Measurements from ENCODE around the gene ST6GALNAC2.

The ST6GALNAC2 gene

DNA sequence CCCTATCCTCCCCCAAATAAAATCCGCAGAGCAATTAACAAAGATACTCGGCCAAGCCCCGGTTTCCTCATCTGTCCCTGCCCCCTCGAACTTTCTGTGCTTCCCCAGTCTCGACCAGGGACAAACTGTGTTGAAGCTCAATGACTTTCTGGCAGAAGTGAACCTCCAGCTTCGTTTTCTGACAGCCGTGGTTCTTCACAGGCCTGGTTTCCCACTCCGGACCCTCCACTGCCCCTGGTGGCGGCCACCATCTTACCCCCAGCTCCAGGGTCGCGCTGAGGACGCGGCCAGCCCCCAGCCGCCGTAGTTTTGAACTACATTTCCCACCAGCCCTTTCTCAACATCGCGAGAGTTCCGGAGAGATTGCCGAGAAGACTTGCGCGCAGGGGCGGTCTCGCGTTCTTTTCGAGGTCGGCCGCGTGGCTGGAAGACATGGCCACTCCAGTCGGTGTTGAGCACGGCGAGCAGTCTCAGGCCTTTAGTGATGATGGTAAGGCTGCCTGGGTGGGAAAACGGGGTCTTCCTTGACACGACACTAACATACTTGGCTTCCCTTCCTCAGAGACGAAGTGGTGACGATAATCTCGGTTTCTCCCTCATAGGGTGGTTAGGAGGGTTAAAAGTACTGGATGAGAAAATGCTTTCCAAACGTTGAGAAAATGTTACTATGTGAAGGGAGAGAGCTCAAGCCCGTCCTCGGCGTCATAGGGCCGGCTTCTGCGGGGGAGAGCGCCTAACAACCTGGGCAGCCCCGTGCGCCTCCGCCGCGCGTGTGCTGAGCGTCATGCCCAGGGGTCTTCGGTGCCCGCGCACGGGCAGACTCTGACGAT lies 28.1 kb downstream of the ST6GALNAC2 start (continued):
- no peak for TF ChIP-seq PRDM2 (tag by site-specific recombination; IDR thresholded peaks at IDR 0.05; ENCODE audit: borderline replicate concordance)
- TF ChIP-seq, protein P1, sequence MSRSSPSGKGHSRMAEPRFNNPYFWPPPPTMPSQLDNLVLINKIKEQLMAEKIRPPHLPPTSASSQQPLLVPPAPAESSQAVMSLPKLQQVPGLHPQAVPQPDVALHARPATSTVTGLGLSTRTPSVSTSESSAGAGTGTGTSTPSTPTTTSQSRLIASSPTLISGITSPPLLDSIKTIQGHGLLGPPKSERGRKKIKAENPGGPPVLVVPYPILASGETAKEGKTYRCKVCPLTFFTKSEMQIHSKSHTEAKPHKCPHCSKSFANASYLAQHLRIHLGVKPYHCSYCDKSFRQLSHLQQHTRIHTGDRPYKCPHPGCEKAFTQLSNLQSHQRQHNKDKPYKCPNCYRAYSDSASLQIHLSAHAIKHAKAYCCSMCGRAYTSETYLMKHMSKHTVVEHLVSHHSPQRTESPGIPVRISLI (tag by site-specific recombination; IDR thresholded peaks at IDR 0.05): no peak
- no peak; the same call in none of the 2 replicates for TF ChIP-seq ZNF623 (tag by site-specific recombination; IDR thresholded peaks at IDR 0.05)
- TF ChIP-seq ZNF561 (tag by site-specific recombination; IDR thresholded peaks at IDR 0.05; ENCODE audit: borderline replicate concordance): no peak
- TF ChIP-seq ZBTB21 (tag by site-specific recombination; IDR thresholded peaks at IDR 0.05): no peak
- TF ChIP-seq OSR2 (tag by site-specific recombination; IDR thresholded peaks at IDR 0.05): no peak
- 0 out of 2 replicates have a peak, but pooled peaks have one; percentile 61 for TF ChIP-seq BCL11B (tag by site-specific recombination; IDR thresholded peaks at IDR 0.05; ENCODE audit: low read depth)
- TF ChIP-seq ZNF610 (tag by site-specific recombination; IDR thresholded peaks at IDR 0.05; ENCODE audit: borderline replicate concordance): 0 out of 2 replicates have a peak, but pooled peaks have one; percentile 31
- TF ChIP-seq ZNF76 (tag by site-specific recombination; IDR thresholded peaks at IDR 0.05; ENCODE audit: borderline replicate concordance, low read depth): peak; percentile 95
- no peak for TF ChIP-seq ZNF654 (tag by site-specific recombination; IDR thresholded peaks at IDR 0.05; ENCODE audit: low read depth)
- 0 out of 2 replicates have a peak, but pooled peaks have one; percentile 36 for TF ChIP-seq KLF10 (tag by site-specific recombination; IDR thresholded peaks at IDR 0.05)
- no peak for TF ChIP-seq ZNF707 (tag by site-specific recombination; IDR thresholded peaks at IDR 0.05)
- peak; percentile 97 for TF ChIP-seq ZBTB17 (tag by site-specific recombination; IDR thresholded peaks at IDR 0.05)
- no peak for TF ChIP-seq ZNF664 (tag by site-specific recombination; IDR thresholded peaks at IDR 0.05)
- TF ChIP-seq ZNF560 (tag by site-specific recombination; IDR thresholded peaks at IDR 0.05; ENCODE audit: borderline replicate concordance): no peak
- TF ChIP-seq ZNF16 (tag by site-specific recombination; IDR thresholded peaks at IDR 0.05; ENCODE audit: low read depth): no peak
- peak; percentile 58; the same call in 1 of the 2 replicates for TF ChIP-seq PBX3 (CRISPR knock-in tag; IDR thresholded peaks at IDR 0.05)
- TF ChIP-seq MEIS1 (CRISPR knock-in tag; IDR thresholded peaks at IDR 0.05; ENCODE audit: borderline replicate concordance): no peak
- no peak for TF ChIP-seq ZBTB49 (tag by site-specific recombination; IDR thresholded peaks at IDR 0.05; ENCODE audit: low read depth)
- 0 out of 2 replicates have a peak, but pooled peaks have one; percentile 1 for TF ChIP-seq ZSCAN30 (tag by site-specific recombination; IDR thresholded peaks at IDR 0.05)
- no peak for TF ChIP-seq ZNF433 (tag by site-specific recombination; IDR thresholded peaks at IDR 0.05; ENCODE audit: low read depth)
- TF ChIP-seq ZNF140 (tag by site-specific recombination; IDR thresholded peaks at IDR 0.05): no peak
- no peak for TF ChIP-seq ZNF677 (tag by site-specific recombination; IDR thresholded peaks at IDR 0.05)
- TF ChIP-seq, protein P2, sequence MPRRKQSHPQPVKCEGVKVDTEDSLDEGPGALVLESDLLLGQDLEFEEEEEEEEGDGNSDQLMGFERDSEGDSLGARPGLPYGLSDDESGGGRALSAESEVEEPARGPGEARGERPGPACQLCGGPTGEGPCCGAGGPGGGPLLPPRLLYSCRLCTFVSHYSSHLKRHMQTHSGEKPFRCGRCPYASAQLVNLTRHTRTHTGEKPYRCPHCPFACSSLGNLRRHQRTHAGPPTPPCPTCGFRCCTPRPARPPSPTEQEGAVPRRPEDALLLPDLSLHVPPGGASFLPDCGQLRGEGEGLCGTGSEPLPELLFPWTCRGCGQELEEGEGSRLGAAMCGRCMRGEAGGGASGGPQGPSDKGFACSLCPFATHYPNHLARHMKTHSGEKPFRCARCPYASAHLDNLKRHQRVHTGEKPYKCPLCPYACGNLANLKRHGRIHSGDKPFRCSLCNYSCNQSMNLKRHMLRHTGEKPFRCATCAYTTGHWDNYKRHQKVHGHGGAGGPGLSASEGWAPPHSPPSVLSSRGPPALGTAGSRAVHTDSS (tag by site-specific recombination; IDR thresholded peaks at IDR 0.05): peak; percentile 31; the same call in 1 of the 2 replicates
- TF ChIP-seq EGR2 (tag by site-specific recombination; IDR thresholded peaks at IDR 0.05; ENCODE audit: low read depth): no peak
- TF ChIP-seq ZNF391 (tag by site-specific recombination; IDR thresholded peaks at IDR 0.05; ENCODE audit: borderline replicate concordance, low read depth): peak; percentile 13
- peak; percentile 78 for TF ChIP-seq ZBTB20 (tag by site-specific recombination; IDR thresholded peaks at IDR 0.05)
